PC-3 (cell line): Measurements from ENCODE around the gene TRPM2.

Source experiments
- CTCF ChIP-seq: fragments of 300-600 bp; sonication (generic); conservative IDR thresholded peaks from 2 replicates; pipeline ENCODE4 v1.5.1; 2017; ENCODE audit warnings: antibody characterized with exemption, low read depth, mild to moderate bottlenecking, low read length
- EZH2 ChIP-seq: fragments of 300-600 bp; sonication (generic); IDR thresholded peaks from one replicate; pipeline ENCODE4 v1.6.1; 2017; ENCODE audit warnings: antibody characterized with exemption, mild to moderate bottlenecking, low read length; ENCODE audit not compliant: unreplicated experiment
- EZH2phosphoT487 ChIP-seq: fragments of 300-600 bp; sonication (generic); IDR thresholded peaks from 2 replicates; pipeline ENCODE4 v1.6.1; 2018; ENCODE audit warnings: mild to moderate bottlenecking, antibody characterized with exemption, low read length, borderline replicate concordance

DNA sequence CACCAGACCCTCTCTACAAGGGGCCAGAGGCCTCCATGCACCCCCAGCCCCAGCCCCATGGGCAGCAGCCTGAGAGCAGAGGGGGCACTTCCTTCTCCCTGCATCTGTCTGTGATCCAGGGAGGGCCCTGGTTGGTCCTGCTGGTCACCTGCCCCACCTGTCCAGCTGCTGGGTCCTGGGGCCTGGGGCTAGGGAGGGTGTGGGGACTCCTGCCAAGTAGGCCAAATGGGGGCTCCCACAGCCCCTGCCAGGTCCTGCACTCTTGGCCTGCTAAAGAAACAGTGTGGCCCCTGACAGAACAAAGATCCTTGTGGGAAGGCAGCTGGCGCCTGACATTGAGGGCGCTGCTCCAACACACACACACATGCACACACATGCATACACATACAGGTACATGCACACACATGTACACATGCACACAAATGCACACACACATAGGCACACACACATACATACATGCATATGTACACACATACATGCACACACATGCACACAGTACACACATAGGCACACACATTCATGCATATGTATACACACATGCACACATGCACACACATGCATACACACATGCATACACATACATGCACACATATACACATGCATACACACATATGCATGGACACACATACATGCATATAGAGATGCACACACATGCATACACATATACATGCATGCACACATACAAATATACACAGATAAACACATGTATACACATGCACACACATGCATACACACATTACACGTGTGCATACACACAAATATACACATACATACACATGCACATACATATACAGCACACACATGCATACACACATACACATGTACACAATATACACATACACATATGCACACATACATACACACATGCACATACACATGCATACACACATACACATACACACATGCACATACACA is 49.9 kb downstream of the TRPM2 start:
- TF ChIP-seq CTCF (no peak), EZH2phosphoT487 (no peak), EZH2 (no peak)
